ENCODE data around the gene ADAP1. TPM values are rescaled to one million over a fixed set of nuclear protein-coding genes. Genes with fewer than 3 reads are reported as not detected.

Gene ADAP1
- total RNA-seq, 4 donors from 2014 or later = 44.8 to 106 (median 60.1) TPM

DNA sequence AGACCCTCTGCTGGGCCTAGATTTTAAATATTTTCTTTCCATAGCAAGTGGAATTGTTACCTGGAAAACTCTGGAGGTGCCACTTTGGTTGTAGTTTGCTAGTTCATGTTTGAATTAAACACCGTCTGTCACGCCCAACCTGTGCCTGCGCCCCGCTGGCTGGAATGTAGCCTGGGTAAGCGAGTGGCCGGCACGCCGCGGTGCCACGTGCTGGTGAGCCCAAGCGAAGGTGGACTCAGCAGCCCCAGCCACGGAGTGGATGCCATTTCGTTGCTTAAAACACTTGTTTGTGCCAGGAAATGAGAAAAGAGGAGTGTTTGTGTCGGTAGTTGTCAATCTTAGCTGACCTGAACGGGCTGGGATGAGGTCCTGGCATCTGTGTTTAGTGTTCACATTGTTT, 75.4 kb downstream of the ADAP1 start:
- H3K4me1 ChIP-seq = peaks cover 0 to 86% (median 33%) of the 10 kb centered on the region in 3 donors
- H3K27ac ChIP-seq = peak overlapping the region in 3 of 4 donors; percentile 7 to 88 (median 49)
- H3K9me3 ChIP-seq = no peaks in the 10 kb centered on the region

DNA sequence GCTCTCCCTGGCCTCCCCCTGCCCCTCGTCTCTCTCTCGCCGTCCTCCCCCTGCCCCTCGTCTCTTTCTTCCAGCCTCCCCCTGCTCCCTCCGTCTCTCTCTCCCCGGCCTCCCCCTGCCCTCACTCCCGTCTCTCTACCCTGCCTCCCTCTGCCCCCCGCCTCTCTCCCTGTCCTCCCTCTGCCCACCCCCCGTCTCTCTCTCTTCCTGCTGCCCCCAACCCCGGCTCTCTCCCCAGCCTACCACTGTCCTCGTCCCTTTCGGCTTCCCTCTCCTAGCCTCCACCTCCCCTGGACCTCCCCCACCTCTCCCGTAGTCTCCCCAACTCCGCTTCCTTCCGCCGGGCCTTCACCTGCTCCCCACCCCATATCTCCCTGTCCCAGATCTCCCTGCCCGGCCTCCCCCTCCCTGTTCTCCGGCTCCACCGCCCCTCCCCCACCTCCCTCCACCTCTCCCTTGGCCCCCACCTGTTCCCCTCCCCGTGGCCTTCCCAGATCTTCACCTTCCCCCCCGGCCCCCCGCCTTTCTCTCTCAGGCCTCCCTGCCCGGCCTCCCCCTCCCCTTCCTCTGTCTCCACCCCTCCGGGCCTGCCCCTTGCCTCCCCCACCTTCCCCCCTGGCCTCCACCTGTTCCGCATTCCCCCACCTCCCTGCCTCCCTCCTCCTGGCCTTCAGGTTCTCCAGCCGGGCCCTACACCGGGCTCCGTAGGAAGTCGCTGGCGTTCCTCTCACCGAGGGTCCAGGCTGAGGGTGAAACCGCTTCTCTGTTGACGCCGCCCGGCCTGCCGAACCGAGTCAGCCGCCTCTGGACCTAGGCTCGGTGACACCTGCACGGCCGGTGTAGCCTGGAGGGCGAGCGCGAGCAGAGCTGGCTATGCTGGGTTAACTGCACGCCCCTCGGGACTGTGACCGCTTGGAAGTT, 76.9 kb downstream of the ADAP1 start:
- no peaks in the 10 kb centered on the region for H3K9me3 ChIP-seq
- TF ChIP-seq POLR2AphosphoS5 (IDR thresholded peaks at IDR 0.05) = no peak
- TF ChIP-seq, protein P1, sequence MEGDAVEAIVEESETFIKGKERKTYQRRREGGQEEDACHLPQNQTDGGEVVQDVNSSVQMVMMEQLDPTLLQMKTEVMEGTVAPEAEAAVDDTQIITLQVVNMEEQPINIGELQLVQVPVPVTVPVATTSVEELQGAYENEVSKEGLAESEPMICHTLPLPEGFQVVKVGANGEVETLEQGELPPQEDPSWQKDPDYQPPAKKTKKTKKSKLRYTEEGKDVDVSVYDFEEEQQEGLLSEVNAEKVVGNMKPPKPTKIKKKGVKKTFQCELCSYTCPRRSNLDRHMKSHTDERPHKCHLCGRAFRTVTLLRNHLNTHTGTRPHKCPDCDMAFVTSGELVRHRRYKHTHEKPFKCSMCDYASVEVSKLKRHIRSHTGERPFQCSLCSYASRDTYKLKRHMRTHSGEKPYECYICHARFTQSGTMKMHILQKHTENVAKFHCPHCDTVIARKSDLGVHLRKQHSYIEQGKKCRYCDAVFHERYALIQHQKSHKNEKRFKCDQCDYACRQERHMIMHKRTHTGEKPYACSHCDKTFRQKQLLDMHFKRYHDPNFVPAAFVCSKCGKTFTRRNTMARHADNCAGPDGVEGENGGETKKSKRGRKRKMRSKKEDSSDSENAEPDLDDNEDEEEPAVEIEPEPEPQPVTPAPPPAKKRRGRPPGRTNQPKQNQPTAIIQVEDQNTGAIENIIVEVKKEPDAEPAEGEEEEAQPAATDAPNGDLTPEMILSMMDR (IDR thresholded peaks at IDR 0.05) = no peak
- ATAC-seq = no peak
- no peaks in the 10 kb centered on the region for H3K27me3 ChIP-seq
- peak overlapping the region; percentile 87 to 90 for H3K4me3 ChIP-seq
- peak overlapping the region; percentile 82 to 97 (median 92) for H3K27ac ChIP-seq
- 0 to 2% methylated on average over 2 to 11 of the region's 47 CpGs for WGBS, 2 donors (ENCODE audit: low coverage in 1 of 2)
- peaks cover 0 to 4% of the 10 kb centered on the region in 2 donors for H3K36me3 ChIP-seq
- H3K4me1 ChIP-seq = peaks cover 2 to 86% (median 35%) of the 10 kb centered on the region in 3 donors

More for the DNA sequence above, 75.4 kb downstream of the ADAP1 start:
- Histone ChIP-seq H3K4me3 (no peak overlapping the region), H3K36me3 (no peaks in the 10 kb centered on the region), H3K27me3 (no peaks in the 10 kb centered on the region)
- ATAC-seq = no peak
- 63 to 73% methylated on average over 9 to 11 of the region's 15 CpGs for WGBS, 2 donors (ENCODE audit: low coverage in 1 of 2)
- TF ChIP-seq POLR2A (IDR thresholded peaks at IDR 0.05) = no peak

DNA sequence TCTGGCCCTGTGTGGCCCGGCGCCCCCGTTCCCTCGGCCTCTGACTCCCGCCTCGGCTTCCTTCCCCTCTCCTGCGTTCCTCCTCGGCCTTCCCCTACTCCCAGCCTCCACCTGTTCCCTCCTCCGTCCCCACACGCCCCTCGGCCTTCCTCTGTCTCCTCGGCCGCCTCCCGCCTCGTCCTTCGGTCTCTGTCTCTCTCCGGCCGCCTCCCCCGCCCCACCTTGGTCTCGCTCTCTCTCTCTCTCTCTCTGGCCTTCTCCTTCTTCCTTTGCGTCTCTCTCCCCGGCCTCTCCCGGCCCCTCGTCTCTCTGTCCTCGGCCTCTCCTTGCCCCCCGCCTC, 77.5 kb downstream of the ADAP1 start:
- no peak for TF ChIP-seq EP300 (IDR thresholded peaks at IDR 0.05)
- no peak for TF ChIP-seq POLR2A (IDR thresholded peaks at IDR 0.05)
- TF ChIP-seq, protein P1 (IDR thresholded peaks at IDR 0.05) = no peak
- TF ChIP-seq POLR2AphosphoS5 (IDR thresholded peaks at IDR 0.05) = no peak
- Histone ChIP-seq H3K4me3 (peak overlapping the region; percentile 87 to 90), H3K9me3 (no peaks in the 10 kb centered on the region), H3K4me1 (peaks cover 2 to 86% (median 35%) of the 10 kb centered on the region in 3 donors), H3K27ac (peak overlapping the region; percentile 82 to 97 (median 92)), H3K36me3 (peaks cover 0 to 11% of the 10 kb centered on the region in 2 donors), H3K27me3 (no peaks in the 10 kb centered on the region)
- 0 to 1% methylated on average over 18 to 26 of the region's 26 CpGs for WGBS, 2 donors (ENCODE audit: low coverage in 1 of 2)
- ATAC-seq = peak; percentile 14

DNA sequence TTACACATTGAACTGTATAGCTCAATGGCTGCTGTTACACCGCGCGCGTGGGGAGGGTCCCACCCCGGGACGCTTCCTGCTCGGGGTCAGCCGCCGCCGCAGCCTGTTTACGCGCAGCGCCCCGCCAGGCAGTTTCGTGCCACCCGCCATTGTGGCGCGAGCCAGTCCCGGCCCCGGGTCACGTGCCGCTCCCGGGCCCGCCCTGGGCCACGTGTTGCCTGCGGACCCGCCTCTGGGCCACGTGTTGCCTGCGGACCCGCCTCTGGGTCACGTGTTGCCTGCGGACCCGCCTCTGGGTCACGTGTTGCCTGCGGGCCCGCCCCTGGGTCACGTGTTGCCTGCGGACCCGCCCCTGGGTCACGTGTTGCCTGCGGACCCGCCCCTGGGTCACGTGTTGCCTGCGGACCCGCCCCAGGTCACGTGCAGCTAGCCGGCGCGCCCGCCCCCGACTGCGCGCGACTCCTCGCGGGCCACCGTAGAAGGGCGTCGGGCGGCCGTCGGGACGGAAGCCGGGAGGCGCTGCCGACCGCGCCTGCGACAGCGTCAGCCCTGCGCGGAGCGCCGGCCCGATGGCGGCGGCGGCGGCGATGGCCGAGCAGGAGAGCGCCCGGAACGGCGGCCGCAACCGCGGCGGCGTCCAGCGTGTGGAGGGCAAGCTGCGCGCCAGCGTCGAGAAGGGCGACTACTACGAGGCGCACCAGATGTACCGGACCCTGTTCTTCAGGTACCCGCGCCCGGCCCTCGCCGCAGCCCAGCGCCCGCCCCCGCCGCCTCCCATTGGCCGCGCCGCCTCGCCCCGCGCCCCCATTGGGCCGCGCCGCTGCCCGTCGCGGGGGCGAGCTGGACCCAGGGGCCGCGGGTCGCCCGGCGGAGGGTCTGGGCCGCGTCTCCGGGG, 78.2 kb downstream of the ADAP1 start, which contains the start of gene GET4:
GET4 (plus strand) TSS at position 478 of the 895 bp plus-strand sequence; CDS start at position 570, 92 bp downstream.
- no peaks in the 10 kb centered on the region for H3K9me3 ChIP-seq
- TF ChIP-seq POLR2AphosphoS5 (IDR thresholded peaks at IDR 0.05) = peak; percentile 75
- TF ChIP-seq, protein P1 (IDR thresholded peaks at IDR 0.05) = peak in 3 of 4 experiments; percentile 20 to 49 (median 41)
- TF ChIP-seq EP300 (IDR thresholded peaks at IDR 0.05) = no peak
- TF ChIP-seq POLR2A (IDR thresholded peaks at IDR 0.05) = peak; percentile 74 to 93
- H3K36me3 ChIP-seq = peaks cover 0 to 17% of the 10 kb centered on the region in 2 donors
- peaks cover 2 to 87% (median 35%) of the 10 kb centered on the region in 3 donors for H3K4me1 ChIP-seq
- peak; percentile 87 for ATAC-seq
- H3K4me3 ChIP-seq = peak within 1 kb of the TSS; percentile 87 to 90
- H3K27me3 ChIP-seq = no peaks in the 10 kb centered on the region
- peak within 1 kb of the TSS; percentile 82 to 97 (median 92) for H3K27ac ChIP-seq
- WGBS, 2 donors (ENCODE audit: low coverage in 1 of 2) = 0% methylated on average over 4 of the region's 129 CpGs; no CpG with 5 or more reads in 1 of the 2 donors

All from gastroesophageal sphincter (tissue), 4 donors.